ENCODE results near the gene EIF3F. TPM values are rescaled to one million over a fixed set of nuclear protein-coding genes. Genes with fewer than 3 reads are reported as not detected.

Gene EIF3F, protein sequence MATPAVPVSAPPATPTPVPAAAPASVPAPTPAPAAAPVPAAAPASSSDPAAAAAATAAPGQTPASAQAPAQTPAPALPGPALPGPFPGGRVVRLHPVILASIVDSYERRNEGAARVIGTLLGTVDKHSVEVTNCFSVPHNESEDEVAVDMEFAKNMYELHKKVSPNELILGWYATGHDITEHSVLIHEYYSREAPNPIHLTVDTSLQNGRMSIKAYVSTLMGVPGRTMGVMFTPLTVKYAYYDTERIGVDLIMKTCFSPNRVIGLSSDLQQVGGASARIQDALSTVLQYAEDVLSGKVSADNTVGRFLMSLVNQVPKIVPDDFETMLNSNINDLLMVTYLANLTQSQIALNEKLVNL
- 207 and 216 TPM in 2 replicates for total RNA-seq (2014; rRNA removed; shearing (Covaris generic))

DNA sequence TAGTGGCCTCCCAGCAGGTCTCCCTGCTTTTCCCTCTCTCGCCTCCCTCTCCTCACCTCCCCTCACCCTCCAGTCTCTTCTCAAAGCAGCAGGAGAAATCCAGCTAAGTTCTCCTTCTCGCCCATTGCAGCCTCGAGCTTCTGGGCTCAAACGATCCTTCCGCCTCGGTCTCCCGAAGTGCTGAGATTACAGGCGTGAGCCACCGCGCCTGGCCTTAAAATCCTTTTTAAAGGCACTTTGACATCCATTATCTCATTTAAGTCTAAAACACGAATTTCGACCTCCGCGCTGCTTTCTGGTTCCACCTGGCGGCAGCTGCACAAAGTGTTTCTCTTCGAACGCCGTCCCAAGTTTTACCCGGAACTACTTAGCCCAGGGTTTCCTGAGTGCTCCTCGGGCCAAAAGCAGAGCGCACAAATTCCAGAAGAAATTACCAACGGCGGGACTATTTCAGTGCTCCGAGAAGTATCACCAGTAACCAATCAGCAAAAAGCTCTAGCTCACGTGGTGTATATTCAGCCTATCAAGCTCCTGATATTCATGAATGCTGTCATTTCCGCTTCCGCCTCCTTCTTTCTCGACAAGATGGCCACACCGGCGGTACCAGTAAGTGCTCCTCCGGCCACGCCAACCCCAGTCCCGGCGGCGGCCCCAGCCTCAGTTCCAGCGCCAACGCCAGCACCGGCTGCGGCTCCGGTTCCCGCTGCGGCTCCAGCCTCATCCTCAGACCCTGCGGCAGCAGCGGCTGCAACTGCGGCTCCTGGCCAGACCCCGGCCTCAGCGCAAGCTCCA is at the start of gene EIF3F:
EIF3F (plus strand) TSS at position 570 of the 792 bp plus-strand sequence; CDS start at position 586, 16 bp downstream.
- DNase-seq (ENCODE audit: low read depth): peak; percentile 99

DNA sequence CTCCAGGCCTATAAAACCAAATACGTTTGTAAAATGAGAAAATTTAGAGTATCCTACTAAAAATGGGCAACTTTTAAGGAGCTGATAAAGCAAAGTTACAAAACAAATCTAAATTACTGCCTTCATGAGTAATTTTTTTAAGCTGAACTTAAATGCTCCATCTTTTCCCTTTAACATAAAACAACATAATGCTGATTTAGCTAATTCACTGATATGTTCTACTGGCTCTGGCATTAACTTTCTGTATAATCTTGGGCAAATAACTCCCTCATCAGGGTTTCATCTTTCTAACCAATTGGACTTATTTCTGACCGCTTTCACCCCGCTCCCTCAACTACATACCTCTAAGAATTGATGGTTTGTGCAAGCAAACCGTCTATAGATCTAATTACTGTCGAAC is 46.0 kb upstream of the EIF3F start:
- DNase-seq (ENCODE audit: low read depth): no peak

DNA sequence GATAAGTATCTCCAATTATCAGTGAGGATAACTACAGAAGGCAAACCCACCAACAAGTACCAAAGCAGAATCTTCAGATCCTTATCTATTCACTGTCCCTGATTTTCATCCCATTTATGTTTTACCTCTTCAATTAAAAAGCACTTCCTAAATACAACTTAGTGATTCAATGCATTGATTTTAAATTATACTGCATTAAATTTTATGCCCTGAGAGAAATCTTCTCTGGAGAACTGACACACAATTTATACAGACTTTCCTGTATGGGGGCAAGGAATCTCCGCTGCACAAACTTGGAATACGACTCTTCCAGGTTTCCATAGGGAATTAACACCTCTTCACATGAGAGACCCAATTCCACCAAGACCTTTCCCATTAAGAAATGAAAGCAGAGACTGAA is 45.5 kb upstream of the EIF3F start, which contains the start of gene OR10A3:
OR10A3 (minus strand) TSS at position 101 of the 400 bp plus-strand sequence. CDS start 2,188 bp downstream, outside the sequence.
- no peak for DNase-seq (ENCODE audit: low read depth)

DNA sequence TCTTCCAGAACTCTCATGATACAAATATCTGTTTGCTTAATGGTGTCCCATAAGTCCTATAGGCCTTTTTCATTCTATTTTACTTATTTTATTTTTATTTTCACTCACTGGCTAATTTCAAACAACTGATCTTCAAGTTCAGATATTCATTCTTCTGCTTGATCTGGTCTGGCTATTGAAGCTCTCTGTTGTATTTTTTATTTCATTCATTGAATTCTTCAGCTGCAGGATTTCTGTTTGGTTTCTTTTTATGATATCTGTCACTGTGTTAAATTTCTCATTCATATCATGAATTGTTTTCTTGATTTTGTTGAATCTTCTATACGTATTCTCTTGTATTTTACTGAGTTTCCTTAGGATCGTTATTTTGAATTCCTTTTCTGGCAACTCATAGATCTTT is 43.0 kb upstream of the EIF3F start:
- no peak for DNase-seq (ENCODE audit: low read depth)

DNA sequence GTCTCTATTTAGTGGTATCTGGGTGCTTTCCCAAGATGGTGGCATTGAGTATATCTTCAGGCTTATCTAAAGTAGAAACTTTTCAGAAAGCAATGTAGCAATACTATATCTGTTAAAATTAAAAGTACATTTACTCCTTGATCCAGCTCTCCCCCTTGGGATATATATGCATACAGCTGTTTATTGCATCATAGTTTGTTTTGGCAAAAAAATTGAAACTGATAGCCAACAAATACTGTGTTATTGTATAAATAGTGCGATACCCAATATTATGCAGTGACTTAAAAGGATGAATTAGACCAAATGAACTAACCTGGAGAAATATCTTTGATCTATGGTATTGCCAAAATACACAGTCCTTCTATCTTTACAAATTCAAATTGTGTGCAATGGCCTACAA is 37.2 kb upstream of the EIF3F start:
- no peak for DNase-seq (ENCODE audit: low read depth)

GRCh38 chr11:7955191-7955590 is 31.9 kb upstream of the EIF3F start:
- no peak for DNase-seq (ENCODE audit: low read depth)

DNA sequence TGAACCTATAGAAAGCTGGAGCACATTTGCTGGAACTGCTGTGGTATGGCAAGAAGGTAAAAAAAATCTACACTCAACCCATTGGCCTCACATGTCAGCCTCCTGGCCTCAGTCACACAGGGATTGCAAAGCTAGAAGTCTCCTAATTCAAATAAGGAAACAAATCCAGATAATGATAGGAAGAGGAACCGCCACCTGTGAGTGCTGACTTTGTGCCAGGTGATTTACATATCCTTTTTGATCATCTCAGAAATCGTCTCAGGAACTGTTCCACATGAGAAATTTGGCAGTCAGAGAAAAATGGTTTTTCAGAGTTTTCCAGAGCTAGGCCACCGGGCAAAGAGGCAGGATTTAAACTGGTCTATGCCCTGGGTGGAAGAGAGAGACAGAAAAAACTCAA is 22.9 kb upstream of the EIF3F start:
- DNase-seq (ENCODE audit: low read depth): no peak

DNA sequence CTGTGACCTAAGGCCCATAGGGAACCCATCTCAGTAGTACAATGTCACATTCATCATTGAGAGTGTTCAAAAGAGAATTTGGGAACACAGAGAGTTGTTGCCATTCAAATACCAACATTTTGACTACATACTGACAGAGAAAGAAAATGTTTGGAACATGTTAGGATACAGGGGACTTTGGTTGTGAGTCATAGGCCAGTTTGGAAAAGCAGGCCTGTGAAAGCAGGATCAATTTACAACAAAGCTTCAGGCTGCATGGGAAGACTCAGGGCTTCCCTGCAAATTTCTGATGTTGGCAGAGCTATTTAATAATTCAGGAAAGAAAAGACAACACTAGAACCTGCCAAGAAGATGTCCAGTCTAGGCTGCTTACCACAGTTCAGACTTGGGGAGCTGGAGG is 22.3 kb upstream of the EIF3F start:
- DNase-seq (ENCODE audit: low read depth): peak; percentile 37

DNA sequence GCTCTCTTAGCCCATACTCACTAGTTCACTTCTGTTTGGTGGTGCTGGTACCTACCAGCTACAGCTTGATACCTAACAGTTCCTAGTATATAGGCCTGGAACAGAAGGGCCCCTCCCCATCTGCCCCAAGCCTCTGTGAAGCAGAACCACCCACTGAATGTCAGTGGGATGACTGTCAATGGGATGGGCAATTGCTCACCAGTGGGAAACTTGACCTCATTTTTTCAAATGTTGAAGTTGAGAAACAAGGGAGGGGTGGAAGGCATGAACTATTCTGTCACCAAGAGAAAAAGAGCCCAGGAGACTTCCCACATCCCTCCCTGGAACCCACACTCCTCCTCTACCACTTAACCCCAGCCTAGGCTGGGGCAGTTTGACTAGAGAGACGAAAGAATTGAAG is 21.8 kb upstream of the EIF3F start, which contains the start of gene NLRP10:
NLRP10 (minus strand) TSS at position 62 of the 400 bp plus-strand sequence. CDS start 1,952 bp downstream, outside the sequence.
- peak; percentile 24 for DNase-seq (ENCODE audit: low read depth)

- DNase-seq (ENCODE audit: low read depth): no peak
Measured at GRCh38 chr11:7967097-7967496, 20.0 kb upstream of the EIF3F start.

GRCh38 chr11:7967826-7968225 is 19.3 kb upstream of the EIF3F start:
- no peak for DNase-seq (ENCODE audit: low read depth)

DNA sequence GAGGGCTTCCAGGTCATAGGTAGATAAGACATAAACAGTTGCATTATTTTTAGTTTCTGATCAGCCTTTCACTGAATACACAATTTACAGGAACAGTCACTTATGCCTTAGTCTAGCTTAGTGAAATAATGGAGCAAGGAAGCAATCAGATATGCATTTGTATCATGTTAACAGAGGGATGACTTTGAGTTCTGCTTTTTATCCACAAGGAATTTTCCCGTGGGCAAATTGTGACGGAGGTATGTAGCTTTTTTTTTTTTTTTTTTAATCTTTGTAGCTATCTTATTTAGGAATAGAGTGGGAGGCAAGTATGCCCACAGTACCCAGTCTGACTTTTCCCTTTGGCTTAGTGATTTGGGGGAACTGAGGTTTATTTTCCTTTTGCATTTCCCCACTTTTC is 18.5 kb upstream of the EIF3F start:
- DNase-seq (ENCODE audit: low read depth): peak; percentile 53

GRCh38 chr11:7969756-7970646 is 17.1 kb upstream of the EIF3F start:
- DNase-seq (ENCODE audit: low read depth): peak; percentile 75

DNA sequence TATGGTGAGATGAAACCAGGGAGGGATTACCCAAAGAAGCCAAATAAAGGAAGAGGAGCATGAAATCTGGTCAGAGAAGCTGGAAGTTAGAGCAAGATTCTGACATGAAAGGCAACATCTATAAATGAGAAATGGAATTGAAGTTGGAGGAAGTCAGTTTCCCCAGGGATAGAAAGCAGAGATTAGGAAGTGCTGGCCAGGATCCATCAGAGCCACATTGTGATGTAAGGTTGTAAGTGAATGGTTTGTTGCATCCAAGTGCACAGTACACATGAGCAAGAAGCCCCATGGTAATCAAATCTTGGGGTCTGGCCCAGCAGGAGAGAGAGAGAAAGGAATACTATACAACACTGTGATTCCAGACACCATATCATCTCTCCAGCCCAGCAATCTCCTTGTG is 15.3 kb upstream of the EIF3F start:
- DNase-seq (ENCODE audit: low read depth): no peak

- DNase-seq (ENCODE audit: low read depth): no peak
Measured at GRCh38 chr11:7973011-7973410, 14.1 kb upstream of the EIF3F start.

DNA sequence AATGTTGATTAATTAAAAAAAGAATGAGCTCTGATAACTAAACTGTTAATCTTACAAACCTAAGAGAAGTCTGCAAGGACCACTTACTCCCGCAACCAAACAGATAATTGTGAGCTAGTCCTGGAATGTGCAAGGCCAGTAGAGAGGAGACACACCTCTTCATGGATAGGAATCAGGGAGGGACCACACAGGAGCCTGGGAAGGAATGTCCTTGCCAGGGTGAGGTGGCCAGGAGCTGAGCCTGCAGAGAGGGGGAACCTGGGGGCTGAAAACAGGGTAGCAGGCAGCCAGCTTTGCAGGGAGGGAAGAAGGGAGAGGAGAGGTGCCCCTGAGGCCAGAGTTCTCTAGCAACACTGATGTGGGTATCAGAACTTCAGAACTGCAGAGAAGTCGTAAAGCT is 12.5 kb upstream of the EIF3F start:
- no peak for DNase-seq (ENCODE audit: low read depth)

GRCh38 chr11:7977232-7977917 is 9.8 kb upstream of the EIF3F start:
- DNase-seq (ENCODE audit: low read depth): peak; percentile 70

DNA sequence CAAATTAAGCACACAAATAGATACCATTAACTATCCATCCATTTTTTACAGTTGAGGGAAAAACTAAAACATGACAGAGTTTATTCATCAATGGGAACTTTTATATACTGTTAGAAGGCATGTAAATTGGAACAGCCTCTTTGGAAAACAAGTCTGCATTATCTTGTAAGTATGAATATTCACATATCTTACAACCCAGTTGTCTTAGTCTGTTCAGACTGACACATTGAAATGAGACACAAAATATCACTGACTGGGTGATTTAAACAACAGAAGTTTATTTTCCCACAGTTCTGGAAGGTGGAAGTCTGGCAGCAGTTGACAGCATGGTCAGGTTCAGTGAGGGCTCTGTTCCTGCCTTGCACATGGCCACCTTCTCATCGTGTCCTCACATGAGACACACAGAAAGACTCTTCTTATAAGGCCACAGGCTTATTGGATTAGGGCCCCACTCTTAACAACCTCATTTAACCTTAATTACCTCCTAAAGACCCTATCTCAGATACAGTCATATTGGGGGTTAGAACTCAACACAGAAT is 5.4 kb upstream of the EIF3F start:
- DNase-seq (ENCODE audit: low read depth): no peak

- DNase-seq (ENCODE audit: low read depth): no peak
Measured at GRCh38 chr11:7982582-7983119, 4.5 kb upstream of the EIF3F start.

DNA sequence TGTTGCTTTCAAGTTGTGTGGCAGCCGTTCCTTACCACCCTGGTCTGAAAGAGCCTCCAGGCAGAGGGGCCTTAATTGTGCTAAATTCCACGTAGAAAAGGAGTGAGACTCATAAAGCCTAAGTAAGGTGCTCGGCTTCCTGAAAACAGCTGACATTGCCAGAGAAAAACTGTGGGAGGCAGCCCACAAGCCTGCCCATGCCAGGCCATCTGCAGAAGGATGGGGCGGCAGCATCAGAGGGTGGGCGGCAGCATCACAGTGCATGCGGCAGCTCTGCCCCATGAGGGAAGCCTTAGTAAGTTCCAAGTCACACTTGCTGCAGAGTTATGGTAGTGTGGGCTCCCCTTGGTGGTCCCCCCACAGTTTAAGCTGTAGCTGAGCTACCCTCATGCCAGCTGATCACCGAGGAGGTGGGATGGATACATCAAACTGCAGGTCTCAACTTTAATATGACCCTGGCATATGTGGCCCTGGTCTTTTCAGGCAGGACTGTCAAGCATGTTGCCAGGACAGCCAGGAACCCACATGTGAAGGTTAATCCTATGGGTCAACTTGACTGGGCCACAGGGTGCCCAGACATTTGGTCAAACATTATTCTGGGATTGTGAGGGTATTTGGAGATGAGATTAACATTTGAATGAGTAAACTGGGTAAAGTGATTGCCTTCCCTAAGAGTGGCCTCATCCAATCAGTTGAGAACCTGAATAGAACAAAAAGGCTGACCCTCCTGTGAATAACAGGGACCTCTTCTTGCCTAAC is 3.1 kb upstream of the EIF3F start:
- no peak for DNase-seq (ENCODE audit: low read depth)

All from RPMI7951 (cell line).